GM10847 (cell line): Measurements from ENCODE around the gene CATSPERB.

Experiments used
- POLR2A ChIP-seq: IDR thresholded peaks from 2 replicates; pipeline ENCODE4 v1.6.1; 2011; ENCODE audit not compliant: insufficient read length; ENCODE audit errors: extremely low read depth

Gene CATSPERB

DNA sequence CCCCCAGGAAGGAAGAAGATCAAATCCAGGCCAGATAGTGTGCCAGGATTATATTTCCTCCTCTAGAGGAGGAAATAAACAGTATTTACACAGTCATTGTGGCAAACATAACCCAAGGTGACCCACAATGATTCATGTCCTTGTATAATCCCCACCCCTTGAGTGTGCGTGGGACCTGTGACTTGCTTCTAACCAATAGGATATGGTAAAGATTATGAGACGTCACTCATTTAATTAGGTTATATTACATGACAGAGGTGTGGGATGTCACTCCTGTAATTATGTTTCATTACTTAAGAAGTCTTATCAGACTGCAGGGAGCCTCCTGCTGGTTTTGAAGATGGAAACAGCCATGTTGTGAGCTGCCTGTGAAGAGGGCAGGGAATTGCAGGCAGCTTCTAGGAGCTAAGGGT lies 12.2 kb upstream of the CATSPERB start:
- no peak for TF ChIP-seq POLR2A

DNA sequence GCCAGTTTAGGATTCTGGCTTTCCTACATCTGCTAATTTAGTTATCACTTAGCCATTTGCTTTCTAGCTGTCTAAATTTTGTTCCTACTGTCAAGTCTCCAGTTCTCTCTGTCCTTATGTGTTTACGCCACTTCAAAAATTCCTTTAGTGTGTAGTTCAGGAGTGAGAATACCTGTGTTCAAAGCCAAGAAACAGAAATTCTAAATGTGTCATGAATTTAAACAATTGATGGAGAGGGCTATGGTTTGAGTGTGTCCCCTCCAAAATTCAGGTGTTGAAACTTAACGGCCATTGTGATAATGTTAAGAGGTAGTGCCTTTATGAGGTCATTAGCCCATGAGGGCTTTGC lies 11.4 kb upstream of the CATSPERB start:
- no peak for TF ChIP-seq POLR2A

DNA sequence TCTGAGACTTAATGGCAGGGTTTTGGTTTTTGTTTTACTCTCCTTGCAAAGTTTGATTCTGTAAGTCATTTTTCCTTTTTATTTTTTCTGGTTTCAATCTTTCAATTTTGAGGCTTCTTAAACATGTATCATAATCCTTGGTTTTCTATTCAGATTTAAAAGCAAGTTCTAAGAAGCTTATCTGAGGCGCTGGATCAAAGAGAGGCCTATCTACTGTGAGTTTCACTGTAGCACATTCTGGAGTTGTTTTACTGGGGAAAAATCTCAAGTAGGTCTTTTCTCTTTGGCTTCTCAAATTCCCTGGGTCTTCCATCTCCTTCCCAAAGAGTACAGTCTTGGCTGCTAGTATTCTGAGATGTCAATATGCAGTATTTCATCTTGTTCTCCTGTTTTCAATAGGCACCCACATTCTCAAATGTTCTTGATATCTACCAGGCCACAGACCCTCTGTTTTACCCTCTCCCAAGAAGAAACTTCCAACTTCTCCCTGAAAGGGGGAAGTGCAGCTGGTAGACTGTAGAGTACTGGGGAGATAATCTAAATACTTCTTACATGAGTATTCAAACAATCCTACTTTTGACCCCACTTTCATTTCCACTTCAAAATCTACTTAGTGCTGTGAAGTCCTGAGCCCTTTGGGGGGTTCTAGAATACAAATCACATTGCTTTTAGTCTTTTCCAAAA lies 10.9 kb upstream of the CATSPERB start:
- no peak for TF ChIP-seq POLR2A

DNA sequence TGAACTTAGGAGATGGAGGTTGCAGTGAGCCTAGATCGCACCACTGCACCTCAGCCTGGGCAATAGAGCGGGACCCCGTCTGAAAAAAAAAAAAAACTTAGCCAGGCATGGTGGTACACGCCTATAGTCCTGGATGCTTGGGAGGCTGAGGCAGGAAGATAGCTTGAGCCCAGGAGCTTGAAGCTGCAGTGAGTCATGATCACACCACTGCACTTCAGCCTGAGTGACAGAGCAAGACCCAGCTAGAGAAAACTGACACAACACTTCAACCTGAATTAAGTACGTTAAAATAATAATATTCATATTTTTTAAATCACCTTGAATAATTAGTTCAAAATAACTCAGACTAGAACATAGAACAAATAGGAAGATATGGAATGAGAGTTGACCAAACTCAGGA lies 5.7 kb upstream of the CATSPERB start:
- no peak for TF ChIP-seq POLR2A

DNA sequence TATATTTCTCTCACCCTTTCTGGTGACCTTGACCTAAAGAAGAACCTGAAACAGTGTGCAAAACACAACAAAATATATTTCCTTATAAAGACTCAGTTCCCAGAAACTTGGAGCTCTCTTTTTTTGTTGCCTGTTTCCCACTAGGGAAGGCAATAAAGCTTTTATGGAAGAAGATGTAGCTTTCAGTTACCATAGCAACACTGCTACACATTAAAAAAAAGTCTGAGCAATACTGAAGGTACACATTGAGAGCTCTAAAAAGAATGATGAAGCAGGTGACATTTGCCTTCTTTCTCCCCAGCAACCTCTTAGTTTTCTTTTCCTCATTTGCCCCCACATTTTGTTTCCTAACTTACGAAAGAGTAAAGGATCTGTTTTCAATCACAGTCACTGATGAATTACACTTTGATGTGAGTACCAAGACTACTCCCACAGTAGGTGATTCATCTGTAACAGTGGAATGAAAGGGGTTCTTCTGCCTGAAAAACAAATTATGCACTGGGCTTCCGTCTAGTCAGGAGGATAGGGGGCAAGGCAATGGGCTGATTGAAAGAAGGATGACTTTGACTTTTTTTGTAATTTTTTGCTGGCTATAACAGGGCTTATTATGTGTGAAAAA lies 1.1 kb upstream of the CATSPERB start:
- TF ChIP-seq POLR2A = no peak

DNA sequence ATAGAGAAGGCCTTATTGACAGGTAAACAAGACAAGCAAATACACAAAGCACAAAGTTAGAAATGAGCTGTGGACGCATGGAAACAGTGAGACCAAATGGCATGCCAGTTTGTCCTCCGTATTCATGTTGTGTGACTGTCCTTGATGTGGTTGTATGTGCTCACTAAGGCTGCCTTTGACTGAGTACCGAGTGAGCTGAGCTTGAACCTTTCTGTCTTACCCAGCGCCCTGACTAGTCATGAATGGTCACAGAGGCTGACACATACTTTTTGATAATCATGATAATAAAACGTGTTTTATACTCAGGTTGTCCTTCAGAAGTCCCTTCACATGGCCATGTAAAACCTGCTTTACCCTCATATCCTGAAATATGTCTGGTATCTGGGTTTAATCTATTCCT lies 553 bp upstream of the CATSPERB start:
- no peak for TF ChIP-seq POLR2A

DNA sequence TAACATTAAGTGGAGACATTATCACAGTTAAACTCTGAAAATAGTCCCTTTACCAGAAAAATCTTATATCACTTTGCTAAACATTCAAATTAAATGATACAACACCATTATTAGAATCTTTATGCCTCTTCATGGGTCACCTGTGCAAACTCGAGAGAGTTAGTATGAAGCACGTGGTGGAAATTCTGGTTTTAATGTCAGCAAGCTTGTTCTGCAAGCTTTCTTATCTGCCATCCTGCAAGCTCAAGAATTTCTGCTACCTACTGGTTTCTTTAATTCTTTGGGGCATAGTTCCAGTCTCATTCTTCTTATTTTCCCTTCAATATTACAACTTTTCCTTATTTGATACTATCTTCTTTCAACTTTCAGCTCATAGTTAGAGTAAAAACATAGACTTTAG lies 868 bp downstream of the CATSPERB start:
- no peak for TF ChIP-seq POLR2A

DNA sequence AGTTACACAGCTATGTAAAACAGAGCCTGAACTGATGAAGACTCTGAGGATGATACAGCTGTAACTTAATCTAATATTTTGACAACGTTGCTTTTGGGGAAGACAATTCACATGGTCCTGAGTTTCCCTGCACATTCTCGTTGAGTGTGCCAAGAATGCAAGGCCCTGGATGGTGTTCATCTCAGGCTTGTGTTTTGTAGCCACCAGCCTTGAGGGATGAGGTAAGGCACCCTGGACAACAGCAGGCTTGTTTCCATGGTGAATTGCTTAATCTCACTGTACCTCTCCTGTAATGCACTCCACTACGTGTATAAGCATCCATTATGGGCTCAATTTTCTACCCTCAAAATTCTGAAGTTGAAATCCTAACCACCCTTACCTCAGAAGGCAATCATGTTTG lies 2.1 kb downstream of the CATSPERB start:
- no peak for TF ChIP-seq POLR2A

DNA sequence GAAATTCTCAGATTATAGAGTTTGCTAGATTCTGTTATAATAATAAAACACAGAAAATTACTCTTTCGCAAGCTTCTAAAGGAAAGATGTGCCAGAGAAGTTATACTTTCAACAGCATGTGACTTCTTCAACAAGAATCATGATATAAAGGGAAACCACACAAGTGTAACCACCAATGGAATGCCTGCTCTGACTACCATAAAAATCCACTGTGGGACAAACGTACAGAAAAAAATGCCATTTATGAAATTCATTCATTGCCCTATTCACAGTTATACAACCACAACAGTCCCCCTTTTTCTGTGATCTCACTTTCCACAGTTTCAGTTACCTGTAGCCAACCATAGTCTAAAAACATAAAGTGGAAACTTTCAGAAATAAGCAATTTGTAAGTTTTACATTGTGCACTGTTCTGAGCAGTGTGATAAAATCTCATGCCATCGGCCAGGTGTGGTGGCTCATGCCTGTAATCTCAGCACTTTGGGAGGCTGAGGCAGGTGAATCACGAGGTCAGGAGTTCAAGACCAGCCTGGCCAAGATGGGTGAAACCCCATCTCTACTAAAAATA lies 3.2 kb downstream of the CATSPERB start:
- TF ChIP-seq POLR2A = no peak

DNA sequence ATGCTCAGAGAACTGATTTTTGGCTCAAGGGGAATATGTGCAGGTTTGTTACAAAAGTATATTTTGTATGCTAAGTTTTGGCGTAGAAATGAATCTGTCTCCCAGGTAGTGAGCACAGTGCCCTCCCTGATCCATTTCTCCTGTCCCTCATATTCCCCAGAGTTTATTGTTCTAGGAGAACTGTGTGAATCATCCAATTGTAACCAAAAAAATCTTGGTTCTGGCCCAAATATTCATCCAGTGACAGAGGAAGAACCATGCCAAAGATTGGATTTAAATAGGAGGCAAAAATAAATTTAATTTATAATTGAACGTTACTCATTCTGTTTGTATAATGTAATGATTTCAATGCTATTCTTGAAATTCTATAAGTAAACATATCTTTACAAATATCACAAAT lies 4.8 kb downstream of the CATSPERB start:
- TF ChIP-seq POLR2A = no peak

DNA sequence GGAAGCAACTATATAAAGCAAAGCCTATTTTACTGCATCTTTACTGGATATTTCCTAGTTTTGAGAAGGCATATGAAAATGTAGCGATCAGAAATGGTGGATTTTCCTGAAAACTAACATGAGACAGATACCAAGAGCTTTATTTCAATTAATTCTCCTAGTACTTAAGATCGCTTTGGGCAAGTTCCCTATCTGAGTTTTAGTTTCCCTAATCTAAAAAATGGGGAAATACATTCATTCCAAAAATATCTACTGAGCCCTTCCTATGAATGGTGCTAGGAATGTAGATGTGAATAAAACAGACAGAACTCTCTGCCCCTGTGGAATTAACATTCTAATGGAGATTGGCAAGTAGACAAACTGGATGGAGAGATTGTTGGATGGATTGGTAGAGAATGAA lies 8.4 kb downstream of the CATSPERB start:
- no peak for TF ChIP-seq POLR2A

DNA sequence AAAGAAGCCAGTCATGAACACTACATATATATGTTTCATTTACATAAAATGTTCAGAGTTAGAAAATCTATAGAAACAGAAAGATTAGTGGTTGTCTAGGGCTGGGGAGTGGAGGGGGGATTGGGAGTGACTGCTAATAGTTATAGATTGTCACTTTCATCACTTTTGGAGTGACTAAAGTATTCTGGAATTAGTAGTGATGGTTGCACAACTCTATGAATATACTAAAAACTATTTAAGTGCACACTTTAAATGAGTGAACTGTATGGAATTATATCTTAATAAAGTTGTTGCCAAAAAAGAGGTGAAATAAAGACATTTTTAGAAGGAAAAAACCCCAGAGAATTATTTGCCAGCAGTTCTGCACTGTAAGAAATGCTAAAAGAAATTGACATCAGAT lies 9.5 kb downstream of the CATSPERB start:
- TF ChIP-seq POLR2A = no peak

DNA sequence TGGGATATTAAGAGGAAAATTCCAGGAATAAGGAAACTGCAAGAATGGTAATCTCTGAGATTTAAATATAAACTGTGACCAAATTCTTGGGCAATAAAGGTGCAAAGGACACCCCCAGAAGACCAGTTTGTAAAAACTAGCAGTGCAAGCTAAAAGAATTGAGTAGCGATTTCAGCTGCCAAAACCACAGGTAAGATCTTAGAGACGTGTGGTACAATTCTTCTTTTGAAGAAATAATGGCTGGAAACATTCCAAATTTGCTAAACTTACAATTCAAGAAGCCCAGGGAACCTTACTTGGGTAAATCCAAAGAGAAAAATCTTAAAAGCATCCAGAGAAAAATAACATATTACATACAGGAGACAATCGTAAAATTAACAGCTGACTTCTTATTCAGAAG lies 12.0 kb downstream of the CATSPERB start:
- no peak for TF ChIP-seq POLR2A

DNA sequence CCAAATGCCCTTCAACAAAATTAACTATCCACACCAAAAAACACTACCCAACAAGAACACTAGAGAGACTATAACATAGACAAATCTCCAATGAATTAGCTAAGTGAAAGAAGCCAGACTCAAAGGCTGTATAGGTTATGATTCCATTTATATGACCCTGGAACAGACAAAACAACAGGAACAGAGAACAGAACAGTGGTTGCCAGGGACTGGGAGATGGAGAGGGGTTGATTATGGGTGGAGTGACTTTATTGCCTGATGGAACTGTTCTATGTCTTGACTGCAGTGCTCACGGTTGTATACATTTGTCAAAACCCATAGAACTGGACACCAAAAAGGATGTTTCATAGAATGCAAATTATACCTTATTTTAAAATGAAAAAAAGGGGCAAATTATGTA lies 14.9 kb downstream of the CATSPERB start:
- no peak for TF ChIP-seq POLR2A

DNA sequence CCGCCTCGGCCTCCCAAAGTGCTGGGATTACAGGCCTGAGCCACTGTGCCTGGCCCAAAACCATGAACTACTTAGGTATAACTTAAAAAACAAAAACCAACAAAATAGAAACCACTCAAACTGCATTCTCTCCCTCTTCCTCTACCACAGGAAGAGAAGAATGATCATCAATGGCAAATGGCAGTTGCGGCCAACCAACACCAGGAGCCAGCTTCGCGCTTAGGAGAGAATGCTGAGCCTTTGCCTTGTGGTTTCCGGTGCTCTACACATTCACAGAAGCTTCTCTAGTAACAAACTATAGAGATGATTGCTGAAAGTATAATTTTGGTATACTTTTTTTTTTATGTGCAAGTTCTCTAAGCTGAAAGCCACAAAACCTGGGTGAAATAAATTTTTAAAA lies 17.1 kb downstream of the CATSPERB start:
- TF ChIP-seq POLR2A = no peak

DNA sequence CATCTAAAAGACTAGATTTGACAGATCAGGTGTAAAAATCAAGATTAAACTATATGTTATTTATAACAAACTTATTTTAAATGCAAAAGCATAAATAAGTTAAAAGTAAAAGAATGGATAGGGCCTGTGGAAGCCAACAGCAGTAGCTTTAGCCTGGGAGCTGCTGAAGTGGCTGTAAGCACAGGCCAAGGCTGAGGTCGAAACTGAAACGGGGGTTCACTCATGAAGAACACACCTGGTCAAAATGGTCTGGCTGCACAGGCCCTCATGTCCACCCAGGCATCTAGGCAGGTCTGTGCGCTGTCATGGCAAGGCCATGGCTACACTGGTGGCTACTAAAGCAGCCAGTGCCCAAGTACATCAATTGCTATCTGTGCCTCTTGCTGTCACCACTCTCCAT lies 23.1 kb downstream of the CATSPERB start:
- TF ChIP-seq POLR2A = no peak

DNA sequence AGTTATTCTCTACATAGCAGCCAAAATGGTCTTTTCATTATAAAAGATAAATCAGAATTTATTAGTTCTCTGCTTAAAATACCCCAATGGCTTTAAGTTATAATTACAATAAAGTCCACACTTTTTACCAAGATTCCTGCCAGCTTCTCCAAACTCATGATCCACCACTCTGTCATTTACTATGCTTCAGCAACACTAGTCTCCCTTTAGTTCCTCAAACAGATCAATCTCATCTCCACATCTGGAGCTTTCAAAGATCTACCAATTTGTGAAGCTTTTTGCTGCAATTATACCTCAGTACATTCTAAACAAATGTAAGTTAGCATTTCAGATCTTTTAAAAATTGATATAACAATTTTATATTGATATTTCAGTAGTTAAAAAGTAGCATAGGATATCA lies 24.9 kb downstream of the CATSPERB start:
- TF ChIP-seq POLR2A = no peak
